WI38 (cell line): ENCODE measurements around the gene SARDH.

Experiments
- H3K4me3 ChIP-seq: 2 replicates; pipeline ENCODE4 v1.5.1; 2011; ENCODE audit warnings: low read depth, mild to moderate bottlenecking, control low read depth, low read length
- TF ChIP-seq, protein P1 (sequence below): IDR thresholded peaks from 2 replicates; pipeline ENCODE4 v1.5.1; 2012; ENCODE audit warnings: low read depth, mild to moderate bottlenecking, control low read depth, low read length

SARDH gene, protein sequence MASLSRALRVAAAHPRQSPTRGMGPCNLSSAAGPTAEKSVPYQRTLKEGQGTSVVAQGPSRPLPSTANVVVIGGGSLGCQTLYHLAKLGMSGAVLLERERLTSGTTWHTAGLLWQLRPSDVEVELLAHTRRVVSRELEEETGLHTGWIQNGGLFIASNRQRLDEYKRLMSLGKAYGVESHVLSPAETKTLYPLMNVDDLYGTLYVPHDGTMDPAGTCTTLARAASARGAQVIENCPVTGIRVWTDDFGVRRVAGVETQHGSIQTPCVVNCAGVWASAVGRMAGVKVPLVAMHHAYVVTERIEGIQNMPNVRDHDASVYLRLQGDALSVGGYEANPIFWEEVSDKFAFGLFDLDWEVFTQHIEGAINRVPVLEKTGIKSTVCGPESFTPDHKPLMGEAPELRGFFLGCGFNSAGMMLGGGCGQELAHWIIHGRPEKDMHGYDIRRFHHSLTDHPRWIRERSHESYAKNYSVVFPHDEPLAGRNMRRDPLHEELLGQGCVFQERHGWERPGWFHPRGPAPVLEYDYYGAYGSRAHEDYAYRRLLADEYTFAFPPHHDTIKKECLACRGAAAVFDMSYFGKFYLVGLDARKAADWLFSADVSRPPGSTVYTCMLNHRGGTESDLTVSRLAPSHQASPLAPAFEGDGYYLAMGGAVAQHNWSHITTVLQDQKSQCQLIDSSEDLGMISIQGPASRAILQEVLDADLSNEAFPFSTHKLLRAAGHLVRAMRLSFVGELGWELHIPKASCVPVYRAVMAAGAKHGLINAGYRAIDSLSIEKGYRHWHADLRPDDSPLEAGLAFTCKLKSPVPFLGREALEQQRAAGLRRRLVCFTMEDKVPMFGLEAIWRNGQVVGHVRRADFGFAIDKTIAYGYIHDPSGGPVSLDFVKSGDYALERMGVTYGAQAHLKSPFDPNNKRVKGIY

GRCh38 chr9:133737774-133738639 is at the start of gene SARDH:
Gene SARDH (minus strand): TSS chr9:133738352. CDS start chr9:133734173, 4,179 bp downstream.
- H3K4me3 ChIP-seq, result peak within 1 kb of the TSS; percentile 42

GRCh38 chr9:133787754-133788025 is 49.5 kb upstream of the SARDH start:
- no peak overlapping the region for H3K4me3 ChIP-seq
- TF ChIP-seq, protein P1, sequence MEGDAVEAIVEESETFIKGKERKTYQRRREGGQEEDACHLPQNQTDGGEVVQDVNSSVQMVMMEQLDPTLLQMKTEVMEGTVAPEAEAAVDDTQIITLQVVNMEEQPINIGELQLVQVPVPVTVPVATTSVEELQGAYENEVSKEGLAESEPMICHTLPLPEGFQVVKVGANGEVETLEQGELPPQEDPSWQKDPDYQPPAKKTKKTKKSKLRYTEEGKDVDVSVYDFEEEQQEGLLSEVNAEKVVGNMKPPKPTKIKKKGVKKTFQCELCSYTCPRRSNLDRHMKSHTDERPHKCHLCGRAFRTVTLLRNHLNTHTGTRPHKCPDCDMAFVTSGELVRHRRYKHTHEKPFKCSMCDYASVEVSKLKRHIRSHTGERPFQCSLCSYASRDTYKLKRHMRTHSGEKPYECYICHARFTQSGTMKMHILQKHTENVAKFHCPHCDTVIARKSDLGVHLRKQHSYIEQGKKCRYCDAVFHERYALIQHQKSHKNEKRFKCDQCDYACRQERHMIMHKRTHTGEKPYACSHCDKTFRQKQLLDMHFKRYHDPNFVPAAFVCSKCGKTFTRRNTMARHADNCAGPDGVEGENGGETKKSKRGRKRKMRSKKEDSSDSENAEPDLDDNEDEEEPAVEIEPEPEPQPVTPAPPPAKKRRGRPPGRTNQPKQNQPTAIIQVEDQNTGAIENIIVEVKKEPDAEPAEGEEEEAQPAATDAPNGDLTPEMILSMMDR, result no peak

More at GRCh38 chr9:133737774-133738639, at the start of gene SARDH:
- TF ChIP-seq, protein P1, result no peak

- H3K4me3 ChIP-seq, result no peak overlapping the region
Measured at GRCh38 chr9:133786907-133787753, 49.0 kb upstream of the SARDH start.

DNA sequence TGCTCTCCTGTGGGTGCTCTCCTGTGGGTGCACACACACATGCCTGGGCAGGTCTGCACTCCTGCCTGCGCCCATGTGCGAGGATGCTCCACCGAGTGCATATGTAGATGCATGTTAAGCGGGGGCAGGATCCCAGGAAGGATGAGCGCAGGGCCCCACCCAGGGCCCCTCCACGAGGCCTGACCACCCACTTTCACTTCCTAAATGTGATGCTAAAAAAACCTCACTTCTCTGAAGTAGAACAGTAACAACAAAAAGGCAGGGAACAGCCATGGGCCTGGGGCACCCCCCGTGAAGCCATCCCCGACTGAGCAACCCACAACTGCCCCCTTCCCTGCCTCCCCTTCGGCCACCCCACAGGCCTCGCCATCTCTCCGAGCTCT is 48.2 kb upstream of the SARDH start:
- no peak overlapping the region for H3K4me3 ChIP-seq
- TF ChIP-seq, protein P1, result no peak

More at GRCh38 chr9:133786907-133787753, 49.0 kb upstream of the SARDH start:
- TF ChIP-seq, protein P1, result no peak

DNA sequence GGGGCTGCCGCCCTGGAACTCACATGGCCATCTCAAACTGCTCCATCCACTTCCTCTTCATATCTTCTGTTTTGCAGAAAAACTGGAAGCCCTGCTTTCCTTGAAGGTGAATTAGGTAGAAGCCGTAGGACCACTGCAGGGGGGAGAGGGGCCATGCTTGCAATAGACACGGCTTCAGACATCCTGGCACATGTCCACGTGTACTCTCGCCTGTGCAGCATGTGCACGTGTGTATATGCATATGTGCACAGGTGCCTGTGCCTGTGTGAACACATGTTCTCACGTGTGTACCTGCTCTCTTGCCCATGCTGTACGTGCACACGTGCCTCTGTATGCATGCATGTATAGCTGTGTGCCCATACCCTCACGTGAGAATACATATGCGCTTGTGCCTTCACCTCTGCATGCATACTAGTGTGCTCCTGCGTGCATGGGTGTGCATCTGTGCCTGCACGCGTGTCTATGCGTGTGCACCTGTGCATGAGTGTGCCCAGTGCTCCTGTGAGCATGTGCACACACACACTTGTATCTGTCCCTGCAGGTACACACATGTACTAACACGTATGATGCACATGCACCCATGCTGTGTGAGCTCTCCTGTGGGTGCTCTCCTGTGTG is 47.7 kb upstream of the SARDH start:
- TF ChIP-seq, protein P1, result no peak
- H3K4me3 ChIP-seq, result no peak overlapping the region
